ENCODE measurements around the gene LRRK1.

The LRRK1 gene

GRCh38 chr15:101119181-101119580, 200.0 kb downstream of the LRRK1 start:
- no peak for DNase-seq
- intact Hi-C loops (cut with DNase I), result no loop called here
